Uterine smooth muscle cell (primary cell): ENCODE measurements around the gene ZNF165. TPM values are rescaled to one million over a fixed set of nuclear protein-coding genes. Genes with fewer than 3 reads are reported as not detected.

Experiments used
- total RNA-seq: library from RNA; depleted of rRNA; stranded (reverse); fragments of >200 nt; gene quantifications from 2 replicates; pipeline ENCODE4 v1.2.3, GENCODE V29; 2014

Gene ZNF165
- 0.25 and 0.77 TPM in 2 replicates for total RNA-seq

GRCh38 chr6:28080381-28080630, at the start of gene ZNF165:
ZNF165 (plus strand) TSS chr6:28080568; CDS start chr6:28085481, 4,913 bp downstream.

DNA sequence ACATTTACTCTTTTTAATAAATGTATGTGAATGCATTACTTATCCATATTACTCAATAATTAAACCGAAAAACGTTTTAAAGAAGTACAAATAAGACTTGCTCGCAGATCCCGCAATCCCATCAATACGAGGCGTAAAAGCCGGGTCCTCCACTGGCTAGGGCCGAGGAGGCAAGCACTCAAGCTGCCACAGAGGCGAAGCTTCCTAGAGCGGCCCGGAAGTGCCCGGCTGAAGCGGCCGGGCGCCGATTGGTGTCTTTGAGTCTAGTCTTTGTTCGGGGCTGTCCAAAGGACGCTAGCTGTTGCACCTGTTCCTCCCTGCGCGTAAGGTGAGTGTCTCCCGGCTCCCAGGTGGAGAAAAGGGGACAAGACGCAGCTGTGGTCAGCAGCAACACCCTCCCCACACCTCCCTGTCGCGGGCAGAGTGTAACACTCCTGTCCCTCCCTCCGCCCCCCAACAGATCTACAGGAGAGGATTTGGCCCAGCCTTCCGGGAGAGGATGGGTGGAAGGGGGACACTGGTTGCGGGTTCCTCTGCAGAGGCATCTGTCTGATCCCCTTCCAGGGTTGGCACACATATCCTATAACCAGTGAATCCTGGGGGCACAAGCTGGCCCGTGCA, 44.1 kb downstream of the ZNF165 start, which contains the start of gene ZSCAN16:
ZSCAN16 (plus strand) TSS at position 260 of the 621 bp plus-strand sequence. CDS start 835 bp downstream, outside the sequence.

Other genes with a start within 250 kb of the ZNF165 start
- not detected in 2 replicates for gene OR2B2, start 168.2 kb upstream of the ZNF165 start, total RNA-seq
- not detected in 2 replicates for gene OR2B6, start 123.3 kb upstream of the ZNF165 start, total RNA-seq
- 4.9 and 5.8 TPM in 2 replicates for gene ZSCAN16, start 44.0 kb downstream of the ZNF165 start, total RNA-seq
- gene ZKSCAN8, start 61.3 kb downstream of the ZNF165 start, total RNA-seq: 17.2 and 19.2 TPM in 2 replicates
- gene ZSCAN9, start 144.7 kb downstream of the ZNF165 start, total RNA-seq: 12.9 and 13.4 TPM in 2 replicates
- 5.4 and 6.0 TPM in 2 replicates for gene ZKSCAN4, start 171.7 kb downstream of the ZNF165 start, total RNA-seq
- gene NKAPL, start 178.7 kb downstream of the ZNF165 start, total RNA-seq: 1.00 and 1.9 TPM in 2 replicates
- gene ZSCAN26, start 186.6 kb downstream of the ZNF165 start, total RNA-seq: 19.4 and 21.9 TPM in 2 replicates
- 7.9 and 9.5 TPM in 2 replicates for gene PGBD1, start 201.0 kb downstream of the ZNF165 start, total RNA-seq